ENCODE results near the gene ACKR1.

Gene ACKR1

GRCh38 chr1:159222075-159222865 lies 17.6 kb downstream of the ACKR1 start:
- no peak for DNase-seq (ENCODE audit: low spot score)

- no peak for DNase-seq (ENCODE audit: low spot score)
Observed at GRCh38 chr1:159223004-159223403, 18.3 kb downstream of the ACKR1 start.

GRCh38 chr1:159228554-159228953 lies 23.9 kb downstream of the ACKR1 start:
- DNase-seq (ENCODE audit: low spot score): no peak

- no peak for DNase-seq (ENCODE audit: low spot score)
Observed at GRCh38 chr1:159229260-159229885, 24.7 kb downstream of the ACKR1 start.

- DNase-seq (ENCODE audit: low spot score): no peak
Observed at GRCh38 chr1:159229896-159230295, 25.2 kb downstream of the ACKR1 start.

- no peak for DNase-seq (ENCODE audit: low spot score)
Observed at GRCh38 chr1:159239551-159240220, 35.0 kb downstream of the ACKR1 start.

- no peak for DNase-seq (ENCODE audit: low spot score)
Observed at GRCh38 chr1:159247266-159247665, 42.6 kb downstream of the ACKR1 start.

GRCh38 chr1:159248311-159248710 lies 43.6 kb downstream of the ACKR1 start:
- DNase-seq (ENCODE audit: low spot score): no peak

- no peak for DNase-seq (ENCODE audit: low spot score)
Observed at GRCh38 chr1:159250638-159251216, 46.1 kb downstream of the ACKR1 start.

All from pons (tissue), 1 donor.